ENCODE data around the gene KCNJ10. TPM values are rescaled to one million over a fixed set of nuclear protein-coding genes. Genes with fewer than 3 reads are reported as not detected.

KCNJ10 gene
- total RNA-seq, 1 experiment from 2014 or later = 1.4 TPM

DNA sequence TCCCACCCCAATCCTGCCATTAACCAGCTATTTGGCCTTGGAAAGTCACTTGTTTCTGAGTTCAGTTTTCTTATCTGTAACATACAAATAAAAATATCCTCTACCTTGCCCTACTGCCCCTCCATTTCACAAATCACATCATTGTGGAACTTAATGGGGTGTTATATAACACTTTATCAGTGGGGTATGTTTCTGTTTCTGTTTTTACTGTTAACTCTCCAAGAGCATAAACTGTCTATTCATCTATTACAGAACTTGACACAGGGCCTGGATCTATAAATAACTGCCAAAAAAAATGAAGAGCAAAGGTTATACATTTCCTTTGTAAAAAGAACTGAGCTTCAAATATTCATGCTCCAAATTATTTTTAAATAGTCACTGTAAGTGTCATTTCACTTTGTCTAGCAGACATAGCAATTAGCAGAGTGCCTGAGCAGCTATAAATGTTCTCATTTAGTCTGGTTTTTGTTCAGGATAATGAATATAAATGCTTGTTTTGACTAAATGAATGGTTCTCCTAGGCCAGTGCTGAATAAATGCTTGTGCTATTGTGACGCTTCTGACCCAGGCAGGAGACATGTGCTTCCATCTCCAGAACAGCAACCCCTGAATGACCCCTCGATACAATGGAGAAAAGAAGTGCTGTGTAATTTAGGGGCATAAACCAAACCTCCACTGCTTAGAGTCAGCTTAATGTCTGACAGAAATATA is 45.6 kb downstream of the KCNJ10 start:
- ChIA-PET CTCF (interaction anchor here (1.1 to 1.7 kb wide), 2 partner anchors 17 to 54 kb away, joined by 3 to 9 read pairs; no protein-coding TSS in a partner anchor), POLR2A (no interaction called here)
- Mint-ChIP-seq H3K4me3 (no peak overlapping the region), H3K27me3 (ENCODE audit: low read depth) (peaks cover 5% of the 10 kb centered on the region), H3K4me1 (peaks cover 3% of the 10 kb centered on the region; the same call in 1 of the 2 replicates), H3K36me3 (no peaks in the 10 kb centered on the region), H3K27ac (no peak overlapping the region), H3K9me3 (no peaks in the 10 kb centered on the region)
- ATAC-seq (no peak), DNase-seq (ENCODE audit: low spot score) (no peak)
- TF ChIP-seq SMAD3 (CRISPR knock-in tag; IDR thresholded peaks at IDR 0.05; ENCODE audit: borderline replicate concordance) (no peak), GTF2I (CRISPR knock-in tag; conservative IDR thresholded peaks at IDR 0.05) (no peak), ESRRA (CRISPR knock-in tag; IDR thresholded peaks at IDR 0.05; ENCODE audit: borderline replicate concordance) (no peak), ZMAT4 (CRISPR knock-in tag; IDR thresholded peaks at IDR 0.05) (no peak), ZNF671 (CRISPR knock-in tag; IDR thresholded peaks at IDR 0.05) (no peak), NFE2L1 (CRISPR knock-in tag; IDR thresholded peaks at IDR 0.05) (no peak), AR (CRISPR knock-in tag; IDR thresholded peaks at IDR 0.05) (no peak)

- no peaks in the 10 kb centered on the region for H3K36me3 Mint-ChIP-seq
- CTCF ChIA-PET = interaction anchor here (1.0 to 2.3 kb wide), 5 partner anchors 14 to 811 kb away, joined by 3 to 15 read pairs (median 3); no protein-coding TSS in a partner anchor
- POLR2A ChIA-PET = no interaction called here
- no peak for ATAC-seq
- H3K27ac Mint-ChIP-seq = no peak overlapping the region
- no peak for DNase-seq (ENCODE audit: low spot score)
- no peaks in the 10 kb centered on the region for H3K9me3 Mint-ChIP-seq
- H3K4me3 Mint-ChIP-seq = no peak overlapping the region
- H3K4me1 Mint-ChIP-seq = no peaks in the 10 kb centered on the region
- H3K27me3 Mint-ChIP-seq (ENCODE audit: low read depth) = peaks cover 10% of the 10 kb centered on the region
- TF ChIP-seq, protein P1, sequence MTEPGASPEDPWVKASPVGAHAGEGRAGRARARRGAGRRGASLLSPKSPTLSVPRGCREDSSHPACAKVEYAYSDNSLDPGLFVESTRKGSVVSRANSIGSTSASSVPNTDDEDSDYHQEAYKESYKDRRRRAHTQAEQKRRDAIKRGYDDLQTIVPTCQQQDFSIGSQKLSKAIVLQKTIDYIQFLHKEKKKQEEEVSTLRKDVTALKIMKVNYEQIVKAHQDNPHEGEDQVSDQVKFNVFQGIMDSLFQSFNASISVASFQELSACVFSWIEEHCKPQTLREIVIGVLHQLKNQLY (CRISPR knock-in tag; IDR thresholded peaks at IDR 0.05) = no peak
- no peak for TF ChIP-seq FOXJ3 (CRISPR knock-in tag; IDR thresholded peaks at IDR 0.05; ENCODE audit: borderline replicate concordance)
- no peak for TF ChIP-seq USF2 (CRISPR knock-in tag; IDR thresholded peaks at IDR 0.05)
- TF ChIP-seq EMX1 (CRISPR knock-in tag; IDR thresholded peaks at IDR 0.05) = no peak
- no peak for TF ChIP-seq ZNF138 (CRISPR knock-in tag; conservative IDR thresholded peaks at IDR 0.05)
- TF ChIP-seq SOX15 (CRISPR knock-in tag; IDR thresholded peaks at IDR 0.05) = no peak
- no peak for TF ChIP-seq NR2C2 (CRISPR knock-in tag; IDR thresholded peaks at IDR 0.05)
- TF ChIP-seq NR3C1 (CRISPR knock-in tag; conservative IDR thresholded peaks at IDR 0.05; ENCODE audit: low read depth) = no peak
- no peak for TF ChIP-seq NFYB (CRISPR knock-in tag; conservative IDR thresholded peaks at IDR 0.05; ENCODE audit: low read depth)
- no peak for TF ChIP-seq MYBL2 (CRISPR knock-in tag; IDR thresholded peaks at IDR 0.05)
- TF ChIP-seq, protein P2, sequence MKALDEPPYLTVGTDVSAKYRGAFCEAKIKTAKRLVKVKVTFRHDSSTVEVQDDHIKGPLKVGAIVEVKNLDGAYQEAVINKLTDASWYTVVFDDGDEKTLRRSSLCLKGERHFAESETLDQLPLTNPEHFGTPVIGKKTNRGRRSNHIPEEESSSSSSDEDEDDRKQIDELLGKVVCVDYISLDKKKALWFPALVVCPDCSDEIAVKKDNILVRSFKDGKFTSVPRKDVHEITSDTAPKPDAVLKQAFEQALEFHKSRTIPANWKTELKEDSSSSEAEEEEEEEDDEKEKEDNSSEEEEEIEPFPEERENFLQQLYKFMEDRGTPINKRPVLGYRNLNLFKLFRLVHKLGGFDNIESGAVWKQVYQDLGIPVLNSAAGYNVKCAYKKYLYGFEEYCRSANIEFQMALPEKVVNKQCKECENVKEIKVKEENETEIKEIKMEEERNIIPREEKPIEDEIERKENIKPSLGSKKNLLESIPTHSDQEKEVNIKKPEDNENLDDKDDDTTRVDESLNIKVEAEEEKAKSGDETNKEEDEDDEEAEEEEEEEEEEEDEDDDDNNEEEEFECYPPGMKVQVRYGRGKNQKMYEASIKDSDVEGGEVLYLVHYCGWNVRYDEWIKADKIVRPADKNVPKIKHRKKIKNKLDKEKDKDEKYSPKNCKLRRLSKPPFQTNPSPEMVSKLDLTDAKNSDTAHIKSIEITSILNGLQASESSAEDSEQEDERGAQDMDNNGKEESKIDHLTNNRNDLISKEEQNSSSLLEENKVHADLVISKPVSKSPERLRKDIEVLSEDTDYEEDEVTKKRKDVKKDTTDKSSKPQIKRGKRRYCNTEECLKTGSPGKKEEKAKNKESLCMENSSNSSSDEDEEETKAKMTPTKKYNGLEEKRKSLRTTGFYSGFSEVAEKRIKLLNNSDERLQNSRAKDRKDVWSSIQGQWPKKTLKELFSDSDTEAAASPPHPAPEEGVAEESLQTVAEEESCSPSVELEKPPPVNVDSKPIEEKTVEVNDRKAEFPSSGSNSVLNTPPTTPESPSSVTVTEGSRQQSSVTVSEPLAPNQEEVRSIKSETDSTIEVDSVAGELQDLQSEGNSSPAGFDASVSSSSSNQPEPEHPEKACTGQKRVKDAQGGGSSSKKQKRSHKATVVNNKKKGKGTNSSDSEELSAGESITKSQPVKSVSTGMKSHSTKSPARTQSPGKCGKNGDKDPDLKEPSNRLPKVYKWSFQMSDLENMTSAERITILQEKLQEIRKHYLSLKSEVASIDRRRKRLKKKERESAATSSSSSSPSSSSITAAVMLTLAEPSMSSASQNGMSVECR (CRISPR knock-in tag; IDR thresholded peaks at IDR 0.05; ENCODE audit: borderline replicate concordance) = no peak
- TF ChIP-seq ETV6 (CRISPR knock-in tag; IDR thresholded peaks at IDR 0.05) = no peak
- TF ChIP-seq, protein P3, sequence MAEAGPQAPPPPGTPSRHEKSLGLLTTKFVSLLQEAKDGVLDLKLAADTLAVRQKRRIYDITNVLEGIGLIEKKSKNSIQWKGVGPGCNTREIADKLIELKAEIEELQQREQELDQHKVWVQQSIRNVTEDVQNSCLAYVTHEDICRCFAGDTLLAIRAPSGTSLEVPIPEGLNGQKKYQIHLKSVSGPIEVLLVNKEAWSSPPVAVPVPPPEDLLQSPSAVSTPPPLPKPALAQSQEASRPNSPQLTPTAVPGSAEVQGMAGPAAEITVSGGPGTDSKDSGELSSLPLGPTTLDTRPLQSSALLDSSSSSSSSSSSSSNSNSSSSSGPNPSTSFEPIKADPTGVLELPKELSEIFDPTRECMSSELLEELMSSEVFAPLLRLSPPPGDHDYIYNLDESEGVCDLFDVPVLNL (CRISPR knock-in tag; IDR thresholded peaks at IDR 0.05; ENCODE audit: borderline replicate concordance, low read depth) = no peak
- no peak for TF ChIP-seq IRF2 (CRISPR knock-in tag; IDR thresholded peaks at IDR 0.05; ENCODE audit: borderline replicate concordance, low read depth)
- TF ChIP-seq JUN (CRISPR knock-in tag; IDR thresholded peaks at IDR 0.05) = no peak
Measured at GRCh38 chr1:160022330-160023310, 47.3 kb downstream of the KCNJ10 start.

All from WTC11 (cell line).